Mesendoderm (in vitro differentiated cells): ENCODE results near the gene KCNK3.

Source experiments
- DNase-seq: peaks from one replicate; pipeline ENCODE4 v3.0.0; 2013
- H2AK5ac ChIP-seq: 2 replicates; pipeline ENCODE4 v1.6.1; 2013; ENCODE audit warnings: low read length, inconsistent platforms
- H2BK120ac ChIP-seq: 2 replicates; pipeline ENCODE4 v1.6.1; 2013; ENCODE audit warnings: low read depth, mild to moderate bottlenecking, low read length, moderate library complexity, mixed read lengths
- H2BK15ac ChIP-seq: replicated peaks from 2 replicates; pipeline ENCODE4 v1.6.1; 2013; ENCODE audit warnings: low read depth, mild to moderate bottlenecking, moderate library complexity
- H2BK5ac ChIP-seq: 2 replicates; pipeline ENCODE4 v1.6.1; 2013; ENCODE audit warnings: low read length, inconsistent platforms
- H3K18ac ChIP-seq: 2 replicates; pipeline ENCODE4 v1.6.1; 2013; ENCODE audit warnings: mild to moderate bottlenecking, low read length, mixed read lengths
- H3K23ac ChIP-seq: one replicate; pipeline ENCODE4 v1.6.1; 2013; ENCODE audit warnings: low read length
- H3K27ac ChIP-seq: 2 replicates; pipeline ENCODE4 v1.5.1; 2013; ENCODE audit warnings: low read depth, mild to moderate bottlenecking, inconsistent platforms, low read length, moderate library complexity
- H3K27me3 ChIP-seq: 2 replicates; pipeline ENCODE4 v1.6.1; 2013; ENCODE audit warnings: low read length, control low read depth, mild to moderate bottlenecking, inconsistent platforms; ENCODE audit not compliant: insufficient read depth, poor library complexity
- H3K36me3 ChIP-seq: 2 replicates; pipeline ENCODE4 v1.6.1; 2013; ENCODE audit warnings: low read length, inconsistent platforms; ENCODE audit not compliant: control insufficient read depth, insufficient read depth
- H3K4ac ChIP-seq: one replicate; pipeline ENCODE4 v1.6.1; 2013; ENCODE audit warnings: low read depth, mild to moderate bottlenecking, low read length, moderate library complexity
- H3K4me1 ChIP-seq: 2 replicates; pipeline ENCODE4 v1.6.1; 2013; ENCODE audit warnings: low read depth, low read length, inconsistent platforms; ENCODE audit not compliant: control insufficient read depth
- H3K4me2 ChIP-seq: 2 replicates; pipeline ENCODE4 v1.6.1; 2013; ENCODE audit warnings: low read length
- H3K4me3 ChIP-seq: 2 replicates; pipeline ENCODE4 v1.5.1; 2013; ENCODE audit warnings: mild to moderate bottlenecking, low read length
- H3K56ac ChIP-seq: one replicate; pipeline ENCODE4 v1.6.1; 2013; ENCODE audit warnings: low read length
- H3K79me1 ChIP-seq: 2 replicates; pipeline ENCODE4 v1.6.1; 2013; ENCODE audit warnings: low read length, inconsistent platforms
- H3K79me2 ChIP-seq: 2 replicates; pipeline ENCODE4 v1.6.1; 2013; ENCODE audit warnings: mild to moderate bottlenecking, low read length; ENCODE audit not compliant: control insufficient read depth, insufficient read depth
- H3K9ac ChIP-seq: 2 replicates; pipeline ENCODE4 v1.6.1; 2013; ENCODE audit warnings: low read length, inconsistent platforms
- H4K5ac ChIP-seq: one replicate; pipeline ENCODE4 v1.6.1; 2013; ENCODE audit warnings: low read length
- H4K8ac ChIP-seq: one replicate; pipeline ENCODE4 v1.6.1; 2013; ENCODE audit warnings: low read depth, mild to moderate bottlenecking, control low read depth, low read length, moderate library complexity
- WGBS: extraction: QIAGEN DNeasy Blood & Tissue Kit; methylation state at CpG from one replicate; pipeline ENCODE4 v1.1.7; 2013; ENCODE audit warnings: low lambda C conversion rate, missing lambda C conversion rate; ENCODE audit not compliant: insufficient coverage; ENCODE audit errors: extremely low coverage; 5-methylcytosine and 5-hydroxymethylcytosine counted together

Gene KCNK3

GRCh38 chr2:26675651-26676255, 16.8 kb upstream of the KCNK3 start:
- Histone ChIP-seq H2BK5ac (no peak overlapping the region), H3K18ac (no peak overlapping the region), H3K4me1 (no peaks in the 10 kb centered on the region), H2AK5ac (no peak overlapping the region), H4K5ac (no peak overlapping the region), H4K8ac (no peak overlapping the region), H3K4me2 (no peak overlapping the region), H2BK120ac (no peak overlapping the region), H3K27me3 (no peaks in the 10 kb centered on the region), H3K27ac (no peak overlapping the region), H3K56ac (no peak overlapping the region), H3K79me2 (no peaks in the 10 kb centered on the region), H3K79me1 (no peaks in the 10 kb centered on the region), H2BK15ac (no peak overlapping the region), H3K23ac (no peak overlapping the region), H3K9ac (no peak overlapping the region), H3K36me3 (no peaks in the 10 kb centered on the region), H3K4me3 (no peak overlapping the region), H3K4ac (no peak overlapping the region)
- whole genome bisulfite sequencing = no CpG with 5 or more reads among the region's 6 CpGs
- DNase-seq = no peak

- H3K23ac ChIP-seq = no peak overlapping the region
- H2BK15ac ChIP-seq = no peak overlapping the region
- no peak overlapping the region for H3K18ac ChIP-seq
- no peaks in the 10 kb centered on the region for H3K4me1 ChIP-seq
- H2BK5ac ChIP-seq = no peak overlapping the region
- H3K27me3 ChIP-seq = no peaks in the 10 kb centered on the region
- no peak overlapping the region for H3K4me2 ChIP-seq
- H2BK120ac ChIP-seq = no peak overlapping the region
- H2AK5ac ChIP-seq = no peak overlapping the region
- H3K79me1 ChIP-seq = no peaks in the 10 kb centered on the region
- no peak overlapping the region for H3K27ac ChIP-seq
- no peaks in the 10 kb centered on the region for H3K36me3 ChIP-seq
- no peaks in the 10 kb centered on the region for H3K79me2 ChIP-seq
- no peak overlapping the region for H3K9ac ChIP-seq
- no peak overlapping the region for H3K4me3 ChIP-seq
- no peak for DNase-seq
- WGBS = no CpG with 5 or more reads among the region's 4 CpGs
- no peak overlapping the region for H3K56ac ChIP-seq
- no peak overlapping the region for H4K5ac ChIP-seq
- no peak overlapping the region for H3K4ac ChIP-seq
- H4K8ac ChIP-seq = no peak overlapping the region
These were observed 14.5 kb upstream of the KCNK3 start for GRCh38 chr2:26678035-26678434.

- no peaks in the 10 kb centered on the region for H3K79me1 ChIP-seq
- H4K5ac ChIP-seq = no peak overlapping the region
- H3K4me2 ChIP-seq = no peak overlapping the region
- no peaks in the 10 kb centered on the region for H3K4me1 ChIP-seq
- H3K4me3 ChIP-seq = no peak overlapping the region
- no peak overlapping the region for H3K18ac ChIP-seq
- no peak overlapping the region for H3K27ac ChIP-seq
- no CpG with 5 or more reads among the region's 4 CpGs for WGBS
- DNase-seq = no peak
- H3K27me3 ChIP-seq = no peaks in the 10 kb centered on the region
- H2AK5ac ChIP-seq = no peak overlapping the region
- H3K36me3 ChIP-seq = no peaks in the 10 kb centered on the region
- no peak overlapping the region for H2BK5ac ChIP-seq
- no peak overlapping the region for H2BK15ac ChIP-seq
- no peak overlapping the region for H3K9ac ChIP-seq
- no peak overlapping the region for H3K4ac ChIP-seq
- no peak overlapping the region for H2BK120ac ChIP-seq
- no peak overlapping the region for H4K8ac ChIP-seq
- H3K23ac ChIP-seq = no peak overlapping the region
- no peak overlapping the region for H3K56ac ChIP-seq
- no peaks in the 10 kb centered on the region for H3K79me2 ChIP-seq
These were observed 12.7 kb upstream of the KCNK3 start for GRCh38 chr2:26679867-26680266.

GRCh38 chr2:26681656-26682055, 10.9 kb upstream of the KCNK3 start:
- H3K79me2 ChIP-seq = no peaks in the 10 kb centered on the region

GRCh38 chr2:26682155-26682554, 10.4 kb upstream of the KCNK3 start:
- no peak overlapping the region for H3K18ac ChIP-seq
- no peaks in the 10 kb centered on the region for H3K79me1 ChIP-seq
- no peak overlapping the region for H2BK120ac ChIP-seq
- peak; percentile 85 for DNase-seq
- H3K56ac ChIP-seq = no peak overlapping the region
- H3K27ac ChIP-seq = no peak overlapping the region
- H4K8ac ChIP-seq = no peak overlapping the region
- no peak overlapping the region for H3K23ac ChIP-seq
- no peaks in the 10 kb centered on the region for H3K27me3 ChIP-seq
- no peak overlapping the region for H3K9ac ChIP-seq
- no peaks in the 10 kb centered on the region for H3K79me2 ChIP-seq
- no peaks in the 10 kb centered on the region for H3K4me1 ChIP-seq
- no peak overlapping the region for H2BK5ac ChIP-seq
- no peak overlapping the region for H2AK5ac ChIP-seq
- H3K4ac ChIP-seq = no peak overlapping the region
- WGBS = no CpG with 5 or more reads among the region's 8 CpGs
- H3K4me3 ChIP-seq = no peak overlapping the region
- H3K4me2 ChIP-seq = no peak overlapping the region
- no peak overlapping the region for H2BK15ac ChIP-seq
- H3K36me3 ChIP-seq = no peaks in the 10 kb centered on the region
- H4K5ac ChIP-seq = no peak overlapping the region

More at GRCh38 chr2:26681656-26682055, 10.9 kb upstream of the KCNK3 start:
- no peak overlapping the region for H4K8ac ChIP-seq
- H2BK15ac ChIP-seq = no peak overlapping the region
- H3K18ac ChIP-seq = no peak overlapping the region
- H2BK120ac ChIP-seq = no peak overlapping the region
- H3K4me2 ChIP-seq = no peak overlapping the region
- no peaks in the 10 kb centered on the region for H3K36me3 ChIP-seq
- no peak overlapping the region for H3K9ac ChIP-seq
- no peaks in the 10 kb centered on the region for H3K79me1 ChIP-seq
- no peak overlapping the region for H3K56ac ChIP-seq
- no peak overlapping the region for H3K23ac ChIP-seq
- H3K27ac ChIP-seq = no peak overlapping the region
- H2AK5ac ChIP-seq = no peak overlapping the region
- no CpG with 5 or more reads among the region's 3 CpGs for WGBS
- H3K4ac ChIP-seq = no peak overlapping the region
- no peak overlapping the region for H3K4me3 ChIP-seq
- H4K5ac ChIP-seq = no peak overlapping the region
- H3K4me1 ChIP-seq = no peaks in the 10 kb centered on the region
- no peak overlapping the region for H2BK5ac ChIP-seq
- H3K27me3 ChIP-seq = no peaks in the 10 kb centered on the region
- no peak for DNase-seq

GRCh38 chr2:26683583-26683982, 8.9 kb upstream of the KCNK3 start:
- no peak overlapping the region for H3K23ac ChIP-seq
- no peak for DNase-seq
- H2AK5ac ChIP-seq = no peak overlapping the region
- no peak overlapping the region for H3K4me2 ChIP-seq
- WGBS = no CpG with 5 or more reads among the region's 6 CpGs
- no peaks in the 10 kb centered on the region for H3K36me3 ChIP-seq
- no peak overlapping the region for H3K4ac ChIP-seq
- no peak overlapping the region for H2BK5ac ChIP-seq
- H3K56ac ChIP-seq = no peak overlapping the region
- no peak overlapping the region for H4K8ac ChIP-seq
- H3K27me3 ChIP-seq = no peaks in the 10 kb centered on the region
- no peak overlapping the region for H2BK120ac ChIP-seq
- no peak overlapping the region for H2BK15ac ChIP-seq
- H3K4me3 ChIP-seq = no peak overlapping the region
- no peaks in the 10 kb centered on the region for H3K79me1 ChIP-seq
- no peak overlapping the region for H3K9ac ChIP-seq
- no peak overlapping the region for H3K27ac ChIP-seq
- H3K4me1 ChIP-seq = no peaks in the 10 kb centered on the region
- H4K5ac ChIP-seq = no peak overlapping the region
- no peaks in the 10 kb centered on the region for H3K79me2 ChIP-seq
- H3K18ac ChIP-seq = no peak overlapping the region
